HuH-7 (cell line): Measurements from ENCODE around the gene COLEC12.
A peak's percentile ranks its signal among the peaks of the same experiment; 100 is the strongest.

Experiments
- DNase-seq: peaks from one replicate; pipeline ENCODE4 v3.0.0; 2011; ENCODE audit warnings: low spot score

Gene COLEC12

GRCh38 chr18:384897-385296, 115.6 kb downstream of the COLEC12 start:
- DNase-seq: no peak

GRCh38 chr18:383135-383534, 117.4 kb downstream of the COLEC12 start:
- DNase-seq: no peak

- no peak for DNase-seq
Observed at GRCh38 chr18:382423-382984, 118.0 kb downstream of the COLEC12 start.

- no peak for DNase-seq
Observed at GRCh38 chr18:379681-380330, 120.7 kb downstream of the COLEC12 start.

GRCh38 chr18:378079-378478, 122.4 kb downstream of the COLEC12 start:
- DNase-seq: no peak

GRCh38 chr18:377088-377487, 123.4 kb downstream of the COLEC12 start:
- DNase-seq: no peak

GRCh38 chr18:376311-376710, 124.2 kb downstream of the COLEC12 start:
- no peak for DNase-seq

GRCh38 chr18:374721-375168, 125.8 kb downstream of the COLEC12 start:
- no peak for DNase-seq

GRCh38 chr18:373780-374179, 126.7 kb downstream of the COLEC12 start:
- no peak for DNase-seq

- no peak for DNase-seq
Observed at GRCh38 chr18:371609-371982, 128.9 kb downstream of the COLEC12 start.

GRCh38 chr18:370751-371608, 129.5 kb downstream of the COLEC12 start:
- no peak for DNase-seq

GRCh38 chr18:369224-370015, 131.1 kb downstream of the COLEC12 start:
- DNase-seq: no peak

- no peak for DNase-seq
Observed at GRCh38 chr18:366466-367061, 133.9 kb downstream of the COLEC12 start.

- DNase-seq: no peak
Observed at GRCh38 chr18:365651-366050, 134.8 kb downstream of the COLEC12 start.

- no peak for DNase-seq
Observed at GRCh38 chr18:364256-364826, 136.2 kb downstream of the COLEC12 start.

GRCh38 chr18:363301-364085, 137.0 kb downstream of the COLEC12 start:
- no peak for DNase-seq

- peak; percentile 59 for DNase-seq
Observed at GRCh38 chr18:362311-363290, 137.9 kb downstream of the COLEC12 start.

- peak; percentile 60 for DNase-seq
Observed at GRCh38 chr18:361941-362310, 138.6 kb downstream of the COLEC12 start.

GRCh38 chr18:361100-361732, 139.3 kb downstream of the COLEC12 start:
- DNase-seq: no peak
